ENCODE data around the gene C2CD3. TPM values are rescaled to one million over a fixed set of nuclear protein-coding genes. Genes with fewer than 3 reads are reported as not detected.

Gene C2CD3
- total RNA-seq, 1 donor from 2014 or later, result 23.9 TPM

- H3K4me1 Mint-ChIP-seq (ENCODE audit: unreplicated experiment), result peaks cover 31% of the 10 kb centered on the region
- peak; percentile 82 for DNase-seq (ENCODE audit: low spot score)
- H3K27me3 Mint-ChIP-seq (ENCODE audit: unreplicated experiment), result peaks cover 13% of the 10 kb centered on the region
- no peak for TF ChIP-seq CTCF (IDR thresholded peaks at IDR 0.05; ENCODE audit: unreplicated experiment)
- no peaks in the 10 kb centered on the region for H3K9me3 Mint-ChIP-seq (ENCODE audit: unreplicated experiment)
- H3K27ac Mint-ChIP-seq (ENCODE audit: unreplicated experiment), result peak within 1 kb of the TSS; percentile 99
- peaks cover 9% of the 10 kb centered on the region for H3K36me3 Mint-ChIP-seq (ENCODE audit: low read depth, unreplicated experiment)
- H3K4me3 Mint-ChIP-seq (ENCODE audit: unreplicated experiment), result peak within 1 kb of the TSS; percentile 98
Measured at GRCh38 chr11:73982595-73982989, 188.2 kb downstream of the C2CD3 start, which contains the start of gene UCP2. UCP2 (minus strand) TSS chr11:73982843; CDS start chr11:73978378, 4,465 bp downstream.

GRCh38 chr11:73981051-73981805, 189.6 kb downstream of the C2CD3 start:
- no peak for TF ChIP-seq CTCF (IDR thresholded peaks at IDR 0.05; ENCODE audit: unreplicated experiment)
- H3K36me3 Mint-ChIP-seq (ENCODE audit: low read depth, unreplicated experiment), result peaks cover 12% of the 10 kb centered on the region
- peak overlapping the region; percentile 91 for H3K4me3 Mint-ChIP-seq (ENCODE audit: unreplicated experiment)
- H3K27me3 Mint-ChIP-seq (ENCODE audit: unreplicated experiment), result peaks cover 13% of the 10 kb centered on the region
- DNase-seq (ENCODE audit: low spot score), result no peak
- no peaks in the 10 kb centered on the region for H3K9me3 Mint-ChIP-seq (ENCODE audit: unreplicated experiment)
- H3K27ac Mint-ChIP-seq (ENCODE audit: unreplicated experiment), result no peak overlapping the region
- H3K4me1 Mint-ChIP-seq (ENCODE audit: unreplicated experiment), result peaks cover 31% of the 10 kb centered on the region

GRCh38 chr11:73980001-73980961, 190.5 kb downstream of the C2CD3 start:
- H3K4me3 Mint-ChIP-seq (ENCODE audit: unreplicated experiment), result no peak overlapping the region
- H3K27ac Mint-ChIP-seq (ENCODE audit: unreplicated experiment), result peak overlapping the region; percentile 75
- no peaks in the 10 kb centered on the region for H3K9me3 Mint-ChIP-seq (ENCODE audit: unreplicated experiment)
- TF ChIP-seq CTCF (IDR thresholded peaks at IDR 0.05; ENCODE audit: unreplicated experiment), result no peak
- DNase-seq (ENCODE audit: low spot score), result peak; percentile 24
- peaks cover 12% of the 10 kb centered on the region for H3K36me3 Mint-ChIP-seq (ENCODE audit: low read depth, unreplicated experiment)
- H3K27me3 Mint-ChIP-seq (ENCODE audit: unreplicated experiment), result peaks cover 13% of the 10 kb centered on the region
- peaks cover 31% of the 10 kb centered on the region for H3K4me1 Mint-ChIP-seq (ENCODE audit: unreplicated experiment)

DNA sequence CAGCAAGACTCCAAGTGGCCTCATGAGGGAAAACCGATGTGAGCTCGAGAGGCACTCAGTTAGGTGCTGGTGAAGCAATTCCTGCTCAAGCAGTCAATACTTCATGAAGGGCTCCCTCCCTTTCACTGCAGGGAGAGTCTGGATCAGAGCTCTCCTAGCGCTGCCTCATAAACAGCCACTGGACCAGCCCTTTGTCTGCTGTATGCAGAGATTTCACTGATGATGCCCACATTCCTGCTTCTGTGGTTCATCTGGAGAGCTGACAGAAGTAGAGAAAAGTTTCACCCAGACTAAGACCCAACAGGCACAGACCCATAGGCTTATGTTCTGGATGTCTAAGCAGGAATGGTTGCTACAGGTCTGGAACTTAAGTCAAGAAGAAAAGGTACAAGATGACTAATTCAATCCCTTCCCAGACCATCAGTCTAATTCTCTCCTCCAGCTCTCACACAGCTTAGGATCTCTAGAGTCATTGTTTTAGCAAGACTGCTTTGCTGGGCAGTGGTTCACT, 192.2 kb downstream of the C2CD3 start:
- no peak for DNase-seq (ENCODE audit: low spot score)
- Mint-ChIP-seq H3K9me3 (ENCODE audit: unreplicated experiment) (no peaks in the 10 kb centered on the region), H3K27ac (ENCODE audit: unreplicated experiment) (peak overlapping the region; percentile 63), H3K36me3 (ENCODE audit: low read depth, unreplicated experiment) (peaks cover 12% of the 10 kb centered on the region), H3K4me3 (ENCODE audit: unreplicated experiment) (no peak overlapping the region), H3K4me1 (ENCODE audit: unreplicated experiment) (peaks cover 27% of the 10 kb centered on the region), H3K27me3 (ENCODE audit: unreplicated experiment) (peaks cover 20% of the 10 kb centered on the region)
- TF ChIP-seq CTCF (IDR thresholded peaks at IDR 0.05; ENCODE audit: unreplicated experiment), result no peak

All from endothelial cell (in vitro differentiated cells).